ENCODE measurements around the gene ALS2. TPM values are rescaled to one million over a fixed set of nuclear protein-coding genes. Genes with fewer than 3 reads are reported as not detected.

ALS2 gene
- total RNA-seq, 1 donor from 2014 or later, result 36.4 TPM

- Mint-ChIP-seq H3K36me3 (peaks cover 23% of the 10 kb centered on the region), H3K4me1 (ENCODE audit: unreplicated experiment) (peaks cover 39% of the 10 kb centered on the region), H3K9me3 (no peaks in the 10 kb centered on the region), H3K27me3 (no peaks in the 10 kb centered on the region), H3K27ac (peak within 1 kb of the TSS; percentile 18), H3K4me3 (peak within 1 kb of the TSS; percentile 12)
- TF ChIP-seq CTCF (conservative IDR thresholded peaks at IDR 0.05), result no peak
- no peak for DNase-seq (ENCODE audit: extremely low spot score, unreplicated experiment)
Observed at GRCh38 chr2:201698588-201699226, 82.0 kb downstream of the ALS2 start, which contains the start of gene MPP4. Gene MPP4 (minus strand): TSS chr2:201698644. CDS start chr2:201693954, 4,690 bp downstream.

GRCh38 chr2:201697899-201698298 is 82.8 kb downstream of the ALS2 start:
- H3K36me3 Mint-ChIP-seq, result peaks cover 18% of the 10 kb centered on the region
- TF ChIP-seq CTCF (conservative IDR thresholded peaks at IDR 0.05), result no peak
- H3K4me3 Mint-ChIP-seq, result no peak overlapping the region
- H3K27me3 Mint-ChIP-seq, result no peaks in the 10 kb centered on the region
- H3K9me3 Mint-ChIP-seq, result no peaks in the 10 kb centered on the region
- peak overlapping the region; percentile 18 for H3K27ac Mint-ChIP-seq
- no peak for DNase-seq (ENCODE audit: extremely low spot score, unreplicated experiment)
- H3K4me1 Mint-ChIP-seq (ENCODE audit: unreplicated experiment), result peaks cover 39% of the 10 kb centered on the region

GRCh38 chr2:201696151-201696659 is 84.5 kb downstream of the ALS2 start:
- H3K9me3 Mint-ChIP-seq, result no peaks in the 10 kb centered on the region
- no peak for TF ChIP-seq CTCF (conservative IDR thresholded peaks at IDR 0.05)
- no peak overlapping the region for H3K27ac Mint-ChIP-seq
- H3K27me3 Mint-ChIP-seq, result no peaks in the 10 kb centered on the region
- DNase-seq (ENCODE audit: extremely low spot score, unreplicated experiment), result no peak
- peaks cover 9% of the 10 kb centered on the region for H3K36me3 Mint-ChIP-seq
- no peak overlapping the region for H3K4me3 Mint-ChIP-seq
- H3K4me1 Mint-ChIP-seq (ENCODE audit: unreplicated experiment), result peaks cover 39% of the 10 kb centered on the region

GRCh38 chr2:201685156-201685555 is 95.6 kb downstream of the ALS2 start:
- no peak for TF ChIP-seq CTCF (conservative IDR thresholded peaks at IDR 0.05)
- no peak for DNase-seq (ENCODE audit: extremely low spot score, unreplicated experiment)
- H3K27ac Mint-ChIP-seq, result no peak overlapping the region
- peaks cover 3% of the 10 kb centered on the region for H3K27me3 Mint-ChIP-seq
- H3K4me3 Mint-ChIP-seq, result no peak overlapping the region
- no peaks in the 10 kb centered on the region for H3K36me3 Mint-ChIP-seq
- peaks cover 4% of the 10 kb centered on the region for H3K4me1 Mint-ChIP-seq (ENCODE audit: unreplicated experiment)
- no peaks in the 10 kb centered on the region for H3K9me3 Mint-ChIP-seq

GRCh38 chr2:201680743-201681142 is 100.0 kb downstream of the ALS2 start:
- Mint-ChIP-seq H3K27ac (no peak overlapping the region), H3K9me3 (no peaks in the 10 kb centered on the region), H3K4me1 (ENCODE audit: unreplicated experiment) (peaks cover under 1% of the 10 kb centered on the region), H3K4me3 (no peak overlapping the region), H3K27me3 (peaks cover 3% of the 10 kb centered on the region), H3K36me3 (no peaks in the 10 kb centered on the region)
- peak; percentile 62 for TF ChIP-seq CTCF (conservative IDR thresholded peaks at IDR 0.05)
- no peak for DNase-seq (ENCODE audit: extremely low spot score, unreplicated experiment)

All from type B pancreatic cell (in vitro differentiated cells).